HL-60 (cell line): ENCODE measurements around the gene KDM5B.

Source experiments
- DNase-seq, 2 experiments: peaks; one replicate each; pipeline ENCODE4 v3.0.0-alpha.2; 2010 to 2020; ENCODE audit warnings: low read depth in 1 of 2, low spot score in 1 of 2
- H3K27ac ChIP-seq: fragments of 250-450 bp; sonication (Bioruptor Pico); replicated peaks from 2 replicates; pipeline ENCODE4 v1.5.1; 2020; ENCODE audit warnings: mild to moderate bottlenecking, moderate library complexity
- H3K27me3 ChIP-seq: fragments of 250-450 bp; sonication (Bioruptor Pico); 2 replicates; pipeline ENCODE4 v1.5.1; 2021; ENCODE audit warnings: mild to moderate bottlenecking, moderate library complexity; ENCODE audit not compliant: insufficient read depth, poor library complexity, severe bottlenecking
- H3K4me3 ChIP-seq: replicated peaks from 2 replicates; pipeline ENCODE4 v1.5.1; 2011; ENCODE audit warnings: mild to moderate bottlenecking, control low read depth, low read length; ENCODE audit not compliant: insufficient read depth
- CTCF ChIP-seq: IDR thresholded peaks from one replicate; pipeline ENCODE4 v1.5.1; 2011; ENCODE audit warnings: low read length, control low read depth, inconsistent platforms; ENCODE audit not compliant: insufficient read depth
- GABPA ChIP-seq: IDR thresholded peaks from 2 replicates; pipeline ENCODE4 v1.6.1; 2012; ENCODE audit warnings: low read depth
- POLR2AphosphoS5 ChIP-seq: IDR thresholded peaks from 2 replicates; pipeline ENCODE4 v1.6.1; 2012; ENCODE audit warnings: low read depth
- REST ChIP-seq: IDR thresholded peaks from 2 replicates; pipeline ENCODE4 v1.6.1; 2012; ENCODE audit warnings: low read depth; ENCODE audit not compliant: insufficient replicate concordance
- SPI1 ChIP-seq: IDR thresholded peaks from 2 replicates; pipeline ENCODE4 v1.6.1; 2012; ENCODE audit warnings: low read depth, mild to moderate bottlenecking, borderline replicate concordance

KDM5B gene

GRCh38 chr1:202701200-202701599, 107.0 kb downstream of the KDM5B start:
- H3K27ac ChIP-seq = no peak overlapping the region
- TF ChIP-seq GABPA (no peak), SPI1 (peak; percentile 84), CTCF (no peak), REST (no peak), POLR2AphosphoS5 (no peak)
- peaks cover 26% of the 10 kb centered on the region for H3K27me3 ChIP-seq
- no peak overlapping the region for H3K4me3 ChIP-seq
- DNase-seq = no peak

- Histone ChIP-seq H3K4me3 (no peak overlapping the region), H3K27me3 (peaks cover 21% of the 10 kb centered on the region), H3K27ac (no peak overlapping the region)
- no peak for DNase-seq
- TF ChIP-seq SPI1 = no peak
- no peak for TF ChIP-seq REST
- no peak for TF ChIP-seq POLR2AphosphoS5
- no peak for TF ChIP-seq GABPA
These were observed 108.2 kb downstream of the KDM5B start for GRCh38 chr1:202700061-202700460.

DNA sequence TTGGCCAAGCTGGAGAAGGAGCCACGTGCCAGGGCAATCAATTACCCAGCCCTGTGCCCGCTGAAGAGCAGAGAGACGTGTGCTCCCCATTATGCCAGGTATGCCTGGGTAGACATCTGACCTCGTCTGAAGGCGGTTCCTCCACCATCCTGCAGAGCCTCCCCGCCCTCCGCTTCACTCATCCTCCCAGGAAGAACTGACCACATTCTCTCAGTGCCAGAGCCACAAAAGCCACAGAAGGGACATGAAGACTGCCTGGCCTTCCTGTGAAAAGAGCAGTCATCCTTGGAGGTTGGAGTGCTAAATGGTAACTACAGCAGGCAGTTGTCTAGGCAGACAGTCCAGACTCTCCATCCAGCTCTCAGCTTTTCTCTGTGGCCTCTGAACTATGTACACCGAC, 109.9 kb downstream of the KDM5B start:
- TF ChIP-seq SPI1 = no peak
- peak; percentile 34 for TF ChIP-seq REST
- TF ChIP-seq GABPA = no peak
- TF ChIP-seq CTCF = no peak
- TF ChIP-seq POLR2AphosphoS5 = peak; percentile 66
- Histone ChIP-seq H3K27ac (no peak overlapping the region), H3K4me3 (no peak overlapping the region), H3K27me3 (peaks cover 19% of the 10 kb centered on the region)
- DNase-seq = peak in 1 of 2 experiments; percentile 52
